ENCODE results near the gene PPP2R1A.
A peak's percentile ranks its signal among the peaks of the same experiment; 100 is the strongest.
"Not testable (repeated sequence)": the region's sequence is repeated elsewhere in the genome, so short reads cannot be mapped to it uniquely, and the experiment has no call there.

PPP2R1A gene

DNA sequence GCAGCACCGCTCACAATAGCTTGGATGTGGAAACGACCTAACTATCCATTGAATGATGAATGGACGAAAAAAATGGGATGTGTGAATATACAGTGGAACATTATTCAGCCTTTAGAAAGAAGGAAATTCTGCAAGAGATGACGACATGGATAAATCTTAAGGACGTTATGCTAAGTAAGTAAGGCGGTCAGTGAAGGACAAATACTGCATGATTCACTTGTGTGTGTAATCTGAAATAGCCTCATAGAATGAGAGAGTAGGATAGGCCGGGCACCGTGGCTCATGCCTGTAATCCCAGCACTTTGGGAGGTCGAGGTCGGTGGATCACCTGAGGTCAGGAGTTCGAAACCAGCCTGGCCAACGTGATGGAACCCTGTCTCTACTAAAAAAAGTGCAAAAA lies 54.2 kb downstream of the PPP2R1A start:
- DNase-seq (ENCODE audit: low read depth, low spot score), result no peak

GRCh38 chr19:52248241-52248640 lies 58.4 kb downstream of the PPP2R1A start:
- peak; percentile 35 for DNase-seq (ENCODE audit: low read depth, low spot score)

- no peak for DNase-seq (ENCODE audit: low read depth, low spot score)
Observed at GRCh38 chr19:52258426-52258825, 68.6 kb downstream of the PPP2R1A start.

DNA sequence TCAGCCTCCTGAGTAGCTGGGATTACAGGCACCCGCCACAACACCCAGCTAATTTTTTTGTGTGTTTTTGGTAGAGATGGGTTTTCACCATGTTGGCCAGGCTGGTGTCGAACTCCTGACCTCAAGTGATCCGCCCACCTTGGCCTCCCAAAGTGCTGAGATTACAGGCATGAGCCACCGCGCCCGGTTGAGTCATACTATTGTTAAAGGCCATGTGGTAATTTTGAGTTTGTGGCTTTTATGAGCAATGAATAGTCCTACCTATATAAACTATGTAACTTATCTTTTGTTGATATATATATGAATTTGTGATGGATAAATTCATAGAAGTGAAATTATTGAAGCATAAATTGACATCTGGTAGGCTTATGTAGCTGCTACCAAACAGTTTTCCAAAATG lies 75.7 kb downstream of the PPP2R1A start:
- DNase-seq (ENCODE audit: low read depth, low spot score), result not testable (repeated sequence)

DNA sequence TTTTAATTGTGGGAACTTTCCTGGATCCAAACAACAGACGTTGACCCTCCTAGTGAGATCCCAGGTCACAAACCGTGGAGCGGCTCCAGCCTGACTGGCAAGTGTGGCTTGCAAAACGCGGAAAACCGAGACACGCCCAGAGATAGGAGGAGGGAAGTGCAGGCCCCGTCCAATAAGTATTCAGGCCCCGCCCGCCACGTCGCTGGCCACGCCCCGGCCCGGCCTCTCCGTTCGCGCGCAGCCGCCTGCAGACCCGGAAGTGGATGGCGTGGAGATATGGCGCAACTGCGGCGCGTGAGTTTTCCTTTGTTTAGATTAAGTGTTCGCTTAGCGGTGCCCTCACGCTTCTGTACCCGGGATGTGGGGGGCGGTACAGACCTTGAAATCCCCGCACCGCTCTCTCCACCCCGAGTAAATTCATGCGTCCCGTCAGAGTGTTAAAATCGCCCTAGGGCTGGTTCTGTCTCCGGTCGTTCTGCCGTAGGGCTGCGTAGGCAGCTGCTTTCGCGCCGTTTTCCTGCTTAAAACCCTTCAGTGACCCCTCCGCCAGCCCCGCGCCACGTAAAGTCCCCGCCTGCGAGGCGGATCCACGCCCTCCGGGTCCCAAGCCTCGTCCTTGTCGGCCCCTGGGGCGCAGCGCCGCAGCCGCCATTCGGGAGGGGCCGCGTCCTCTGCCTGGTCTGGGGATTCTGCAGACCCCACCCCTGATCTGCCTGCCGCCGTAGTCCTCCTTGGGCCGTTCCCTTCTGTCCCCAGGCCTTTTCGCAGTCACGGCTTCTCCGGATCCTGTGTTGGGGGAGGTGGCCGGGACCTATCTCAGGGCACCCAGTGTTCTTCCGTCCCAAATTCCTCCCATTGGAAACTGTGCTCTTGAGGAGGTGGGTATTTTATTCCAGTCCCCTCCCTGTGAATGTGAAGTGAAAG lies 79.7 kb downstream of the PPP2R1A start, which contains the start of gene ZNF766:
Gene ZNF766 (plus strand): TSS at position 250 of the 924 bp plus-strand sequence. CDS start 27 bp downstream, at position 277.
- peak; percentile 97 for DNase-seq (ENCODE audit: low read depth, low spot score)

DNA sequence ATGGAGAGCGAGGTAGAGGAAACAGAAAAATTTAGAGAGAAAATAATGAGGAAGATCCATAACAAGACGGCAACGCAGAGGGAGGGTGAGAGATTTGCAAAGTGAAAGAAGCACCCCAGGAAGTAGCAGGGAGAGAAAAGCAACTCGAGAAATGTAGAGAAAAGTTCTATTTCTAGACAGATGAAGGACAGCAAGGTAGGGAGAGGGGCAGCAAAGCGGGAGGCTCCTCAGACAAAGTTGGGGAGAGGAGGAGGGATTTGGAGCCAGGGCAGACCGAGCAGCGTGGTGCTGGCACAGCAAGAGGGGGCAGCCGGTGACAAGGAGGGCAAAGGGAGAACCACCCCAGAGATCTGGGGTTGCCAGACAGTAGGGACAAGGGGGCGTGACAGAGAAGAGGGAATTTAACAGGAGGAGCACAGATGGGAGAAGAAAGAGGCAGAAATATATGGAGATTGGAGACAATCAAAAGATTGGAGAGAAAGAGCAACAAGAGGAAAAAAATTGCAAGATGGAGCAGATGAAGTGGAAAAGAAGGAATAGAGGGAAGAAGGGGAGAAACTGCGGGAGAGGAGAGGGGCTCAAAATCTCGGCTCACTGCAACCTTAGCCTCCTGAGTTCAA lies 80.5 kb downstream of the PPP2R1A start:
- DNase-seq (ENCODE audit: low read depth, low spot score), result peak; percentile 40

DNA sequence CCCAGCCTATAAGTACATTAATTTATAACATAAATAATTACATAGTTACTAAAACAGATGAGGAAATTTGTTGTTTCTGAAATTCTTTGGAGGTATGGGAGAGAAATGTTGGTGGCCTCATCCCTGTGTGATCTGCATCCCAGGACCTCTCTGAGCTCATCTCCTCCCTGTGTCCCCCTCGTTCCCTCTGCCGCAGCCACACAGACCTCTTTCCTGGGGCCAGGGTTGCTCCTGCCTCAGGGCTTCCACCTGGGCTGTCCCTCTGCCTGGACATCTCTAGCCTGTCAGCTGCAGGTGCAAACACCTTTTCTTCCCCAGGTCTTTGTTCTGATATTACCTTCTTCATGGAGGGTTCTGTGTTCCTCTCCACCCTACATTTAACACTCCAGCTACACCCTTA lies 83.4 kb downstream of the PPP2R1A start:
- no peak for DNase-seq (ENCODE audit: low read depth, low spot score)

GRCh38 chr19:52274191-52274590 lies 84.3 kb downstream of the PPP2R1A start:
- DNase-seq (ENCODE audit: low read depth, low spot score), result no peak

- no peak for DNase-seq (ENCODE audit: low read depth, low spot score)
Observed at GRCh38 chr19:52275988-52276387, 86.1 kb downstream of the PPP2R1A start.

- DNase-seq (ENCODE audit: low read depth, low spot score), result no peak
Observed at GRCh38 chr19:52277471-52277870, 87.6 kb downstream of the PPP2R1A start.
